Cardiac atrium fibroblast (primary cell): Measurements from ENCODE around the gene GJB3. TPM values are rescaled to one million over a fixed set of nuclear protein-coding genes. Genes with fewer than 3 reads are reported as not detected.

ENCODE experiments used
- total RNA-seq: library from RNA; depleted of rRNA; stranded (reverse); fragments of >200 nt; gene quantifications from 2 replicates; pipeline ENCODE4 v1.2.3, GENCODE V29; 2015

GJB3 gene
- not detected in 2 replicates for total RNA-seq

GRCh38 chr1:34781071-34781843 lies at the start of gene GJB3:
TSS of gene GJB3 (plus strand) at chr1:34781214. CDS start at chr1:34784763, 3,549 bp downstream.

DNA sequence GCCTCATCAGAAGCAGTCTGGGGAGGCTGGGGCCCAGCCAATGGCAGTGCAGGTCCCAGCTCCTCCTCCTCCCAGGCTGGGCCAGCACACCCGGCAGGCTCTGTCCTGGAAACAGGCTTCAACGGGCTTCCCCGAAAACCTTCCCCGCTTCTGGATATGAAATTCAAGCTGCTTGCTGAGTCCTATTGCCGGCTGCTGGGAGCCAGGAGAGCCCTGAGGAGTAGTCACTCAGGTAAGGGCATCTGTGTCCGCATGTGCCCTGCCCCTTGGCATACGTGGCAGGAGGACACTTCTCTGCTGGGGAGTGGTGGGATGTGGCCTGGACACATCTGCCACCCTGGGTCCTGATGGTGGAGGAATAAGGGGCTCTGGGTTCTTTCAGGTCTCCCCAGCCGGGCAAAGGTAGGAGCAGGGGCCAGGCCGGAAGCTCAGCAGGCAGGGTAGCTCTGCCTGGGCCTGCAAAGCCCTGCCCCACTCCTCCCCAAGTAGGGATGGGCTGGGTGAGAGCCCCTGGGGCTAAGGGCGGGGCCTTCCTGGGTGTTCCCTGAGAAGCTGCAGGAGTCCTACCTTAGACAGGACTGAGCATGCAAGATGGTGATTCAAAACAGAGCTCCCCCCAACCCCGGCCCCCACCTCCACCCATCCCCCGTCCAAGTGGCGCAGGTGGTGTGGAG lies 25.9 kb upstream of the GJB3 start, which contains the start of gene GJB5:
Gene GJB5, plus strand, starts transcription at position 84 of the 674 bp plus-strand sequence. CDS start 2,284 bp downstream, outside the sequence.

DNA sequence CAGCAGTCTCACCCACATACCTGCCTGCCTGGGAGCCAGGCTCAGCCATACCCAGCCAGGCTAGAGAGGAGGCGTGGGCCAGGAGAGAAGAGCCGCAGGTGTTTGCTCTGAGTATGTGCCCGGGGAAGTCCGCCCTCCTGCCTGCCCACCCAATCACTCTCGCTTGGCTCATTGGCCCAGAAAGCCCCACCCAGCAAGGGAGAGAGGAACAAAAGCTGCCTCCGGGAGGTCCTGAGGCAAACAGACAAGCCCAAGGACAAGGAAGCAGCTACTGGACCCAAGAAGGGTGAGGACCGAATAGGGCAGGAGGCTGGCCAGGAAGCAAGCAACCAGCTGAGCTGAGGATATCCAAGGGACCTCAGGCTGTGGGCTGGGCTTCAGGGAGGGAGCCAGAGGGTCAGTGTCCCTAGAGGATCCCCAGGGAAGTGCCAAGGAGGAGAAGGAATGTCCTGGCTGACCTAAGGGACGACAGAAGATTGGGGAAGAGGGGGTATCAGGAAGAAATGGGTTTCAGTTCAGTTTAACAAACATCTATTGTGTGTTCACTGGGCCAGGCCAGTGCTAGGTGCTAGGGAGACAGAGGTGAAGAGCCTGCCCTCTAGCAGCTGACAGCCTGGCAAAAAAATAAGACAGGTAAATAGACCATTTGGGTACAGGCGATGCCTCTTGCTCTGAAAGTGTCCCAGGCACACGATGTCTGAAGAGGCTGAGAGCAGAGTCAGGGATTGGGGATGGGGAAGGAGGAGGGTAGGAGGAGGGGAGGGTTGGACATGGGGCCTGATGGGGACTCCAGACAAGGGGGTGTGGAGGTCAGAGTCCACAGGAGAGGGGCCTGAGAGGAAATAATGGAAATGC lies 21.3 kb upstream of the GJB3 start, which contains the start of gene GJB4:
Gene GJB4, plus strand, starts transcription at position 238 of the 855 bp plus-strand sequence. CDS start 1,515 bp downstream, outside the sequence.

DNA sequence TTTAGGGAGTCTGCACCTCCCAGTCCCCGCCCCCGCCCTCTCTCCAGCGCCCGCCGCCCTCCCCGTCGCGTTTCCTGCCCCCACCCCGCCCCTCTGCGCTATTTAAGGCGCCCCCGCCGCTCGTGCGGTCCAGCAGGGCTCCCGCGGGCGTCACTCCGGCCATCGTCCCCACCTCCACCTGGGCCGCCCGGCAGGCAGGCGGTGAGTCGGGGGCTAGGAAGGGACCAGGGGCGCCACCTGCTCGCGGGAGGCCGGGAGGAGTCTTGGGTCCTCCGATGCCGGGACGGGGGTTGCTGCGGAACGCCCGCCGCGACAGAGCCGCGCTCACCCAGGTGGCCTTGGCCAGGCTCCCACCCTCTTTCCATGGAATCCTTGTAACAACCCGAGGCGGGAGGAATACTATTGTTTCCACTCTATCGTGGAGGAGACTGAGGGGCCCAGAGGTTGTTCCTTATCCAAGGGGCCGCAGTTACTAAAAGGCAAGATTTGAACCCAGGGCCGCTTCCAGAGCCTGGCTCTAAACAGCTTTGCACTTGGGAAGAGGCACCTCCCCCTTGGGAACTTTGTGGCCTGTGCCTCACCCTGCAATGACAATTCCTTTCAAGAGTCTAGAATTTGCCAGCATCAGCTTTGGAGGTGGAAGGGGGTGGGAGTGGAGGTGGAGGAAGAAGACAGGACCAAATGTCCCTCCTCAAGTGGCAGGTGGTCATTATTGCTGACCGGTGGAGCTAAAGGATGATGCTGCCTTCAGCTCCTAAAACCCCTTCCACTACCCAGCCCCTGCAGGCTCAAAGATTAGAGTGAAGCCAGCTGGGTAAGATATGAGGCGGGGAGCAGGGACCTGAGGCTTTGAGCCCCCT lies 12.1 kb downstream of the GJB3 start, which contains the start of gene GJA4:
Gene GJA4, plus strand, starts transcription at position 132 of the 860 bp plus-strand sequence. CDS start 1,215 bp downstream, outside the sequence.

Other genes starting within 250 kb of the GJB3 start
- not detected in 2 replicates for gene GJB5, start 26.2 kb upstream of the GJB3 start, total RNA-seq
- gene GJB4, start 21.5 kb upstream of the GJB3 start, total RNA-seq: not detected in 2 replicates
- gene GJA4, start 11.8 kb downstream of the GJB3 start, total RNA-seq: 2.1 and 4.9 TPM in 2 replicates
- 28.4 and 43.9 TPM in 2 replicates for gene SMIM12, start 78.5 kb downstream of the GJB3 start, total RNA-seq
- gene DLGAP3, start 148.4 kb downstream of the GJB3 start, total RNA-seq: 0.16 and 0.18 TPM in 2 replicates
- 53.1 and 68.6 TPM in 2 replicates for gene TMEM35B, start 204.1 kb downstream of the GJB3 start, total RNA-seq